HCT116 (cell line): ENCODE results near the gene DIP2C. TPM values are rescaled to one million over a fixed set of nuclear protein-coding genes. Genes with fewer than 3 reads are reported as not detected.

ENCODE experiments used
- ATAC-seq: fragments of 200-7000 bp; cut with Tn5 transposase; 2 replicates; pipeline ENCODE4 v1.9.1; 2020; ENCODE audit warnings: mild to moderate bottlenecking, moderate library complexity
- BruUV-seq: library from RNA; stranded (reverse); fragments of 400-500 nt; replicated peaks from 2 replicates; lab custom pipeline; 2021; lab: Mats Ljungman, UMichigan
- CTCF ChIA-PET: fragments of 300-600 bp; sonication (Branson Sonifier 250); formaldehyde crosslinking; loops from one replicate; lab custom pipeline; 2021; ENCODE audit warnings: antibody characterized with exemption; lab: Charles Lee
- POLR2A ChIA-PET: fragments of 300-600, 350-600 bp; sonication (Branson Sonifier 250); formaldehyde crosslinking; loops from one replicate; lab custom pipeline; 2021; ENCODE audit warnings: antibody characterized with exemption; lab: Charles Lee
- RAD21 ChIA-PET, 2 experiments: fragments of 300-600 bp; sonication (Branson Sonifier 250); formaldehyde crosslinking; loops; one replicate each; lab custom pipeline; 2023; ENCODE audit warnings: low total read pairs in 2 of 2; ENCODE audit not compliant: uncharacterized antibody in 2 of 2, unreplicated experiment in 2 of 2, low non-redundant PET in 1 of 2; lab: Charles Lee
- DNase-seq: peaks from one replicate; pipeline ENCODE4 v3.0.0-alpha.2; 2010; ENCODE audit warnings: low read depth, low spot score
- H2AFZ ChIP-seq: fragments of 200-600 bp; shearing (Covaris generic), sonication (generic); 2 replicates; pipeline ENCODE4 v1.6.1; 2017; ENCODE audit warnings: low read depth, mixed run types, mixed read lengths, antibody characterized with exemption, low read length; ENCODE audit not compliant: poor library complexity, severe bottlenecking
- H3K27ac ChIP-seq: 2 replicates; pipeline ENCODE4 v1.5.1; 2012; ENCODE audit warnings: low read depth, low read length
- H3K27me3 ChIP-seq: fragments of 200-600 bp; sonication (generic); 2 replicates; pipeline ENCODE4 v1.6.1; 2016; ENCODE audit warnings: mixed run types, low read length, mixed read lengths; ENCODE audit not compliant: insufficient read depth
- H3K36me3 ChIP-seq, 2 experiments: fragments of 200-500 bp in 1 of 2; fragments of 200-600 bp in 1 of 2; sonication (Bioruptor generic) in 1 of 2; sonication (generic) in 1 of 2; 2 replicates each; pipeline versions ENCODE4 v1.5.1 to v1.6.1; 2014 to 2016; ENCODE audit warnings: low read length in 2 of 2, inconsistent platforms in 1 of 2, mixed read lengths in 1 of 2, mixed run types in 1 of 2; ENCODE audit not compliant: insufficient read depth in 2 of 2, control insufficient read depth in 1 of 2
- H3K4me1 ChIP-seq, 2 experiments: fragments of 200-600 bp in 1 of 2; sonication (generic) in 1 of 2; 2 replicates each; pipeline versions ENCODE4 v1.5.1 to v1.6.1; 2012 to 2017; ENCODE audit warnings: low read length in 2 of 2, inconsistent platforms in 1 of 2, mild to moderate bottlenecking in 1 of 2, mixed read lengths in 1 of 2, mixed run types in 1 of 2, moderate library complexity in 1 of 2; ENCODE audit not compliant: insufficient read depth in 2 of 2, control insufficient read depth in 1 of 2
- H3K4me2 ChIP-seq: fragments of 200-600 bp; sonication (generic); 2 replicates; pipeline ENCODE4 v1.6.1; 2017; ENCODE audit warnings: mixed run types, low read length, mixed read lengths
- H3K4me3 ChIP-seq, 2 experiments: fragments of 200-600 bp in 1 of 2; sonication (generic) in 1 of 2; replicated peaks in 1 of 2; 2 replicates each; pipeline ENCODE4 v1.5.1; 2011 to 2016; ENCODE audit warnings: low read length in 2 of 2, control low read depth in 1 of 2, low read depth in 1 of 2, mild to moderate bottlenecking in 1 of 2, mixed read lengths in 1 of 2, mixed run types in 1 of 2
- H3K79me2 ChIP-seq: fragments of 200-600 bp; sonication (generic); 2 replicates; pipeline ENCODE4 v1.6.1; 2017; ENCODE audit warnings: mild to moderate bottlenecking, mixed run types, low read length, moderate library complexity, mixed read lengths; ENCODE audit not compliant: insufficient read depth
- H3K9ac ChIP-seq: fragments of 200-600 bp; sonication (generic); 2 replicates; pipeline ENCODE4 v1.6.1; 2016; ENCODE audit warnings: low read length, mixed read lengths
- H3K9me2 ChIP-seq: fragments of 200-600 bp; sonication (generic), shearing (Covaris generic); 2 replicates; pipeline ENCODE4 v1.6.1; 2017; ENCODE audit warnings: mixed run types, mild to moderate bottlenecking, moderate library complexity; ENCODE audit not compliant: insufficient read depth
- H3K9me3 ChIP-seq, 2 experiments: fragments of 200-500 bp in 1 of 2; fragments of 200-600 bp in 1 of 2; sonication (Bioruptor generic) in 1 of 2; sonication (generic) in 1 of 2; 2 replicates each; pipeline ENCODE4 v1.6.1; 2014 to 2017; ENCODE audit warnings: low read length in 2 of 2, mixed read lengths in 2 of 2, inconsistent platforms in 1 of 2, low read depth in 1 of 2, mild to moderate bottlenecking in 1 of 2, mixed run types in 1 of 2, moderate library complexity in 1 of 2; ENCODE audit not compliant: control insufficient read depth in 1 of 2, insufficient read depth in 1 of 2
- H4K20me1 ChIP-seq: fragments of 200-600 bp; sonication (generic), shearing (Covaris generic); 2 replicates; pipeline ENCODE4 v1.6.1; 2017; ENCODE audit warnings: mixed run types, mild to moderate bottlenecking, moderate library complexity; ENCODE audit not compliant: insufficient read depth
- CBX3 ChIP-seq: IDR thresholded peaks from 2 replicates; pipeline ENCODE4 v1.6.1; 2012; ENCODE audit warnings: low read depth
- CTCF ChIP-seq, 3 experiments: fragments of 200-600 bp in 1 of 3; sonication (generic) in 1 of 3; IDR thresholded peaks in 2 of 3; conservative IDR thresholded peaks in 1 of 3; 2 replicates each; pipeline ENCODE4 v1.5.1; 2012 to 2017; ENCODE audit warnings: low read depth in 2 of 3, low read length in 2 of 3, antibody characterized with exemption in 1 of 3, borderline replicate concordance in 1 of 3, control low read depth in 1 of 3, mild to moderate bottlenecking in 1 of 3, mixed read lengths in 1 of 3, mixed run types in 1 of 3, moderate library complexity in 1 of 3; ENCODE audit not compliant: insufficient read depth in 1 of 3
- EZH2 ChIP-seq: fragments of 200-600 bp; sonication (generic); IDR thresholded peaks from 2 replicates; pipeline ENCODE4 v1.6.1; 2017; ENCODE audit warnings: antibody characterized with exemption, mixed run types
- EZH2phosphoT487 ChIP-seq: fragments of 200-600 bp; IDR thresholded peaks from 2 replicates; pipeline ENCODE4 v1.6.1; 2018; ENCODE audit warnings: antibody characterized with exemption, borderline replicate concordance
- FOSL1 ChIP-seq: IDR thresholded peaks from 2 replicates; pipeline ENCODE4 v1.6.1; 2012; ENCODE audit warnings: low read depth
- JUND ChIP-seq: IDR thresholded peaks from 2 replicates; pipeline ENCODE4 v1.6.1; 2012
- POLR2AphosphoS5 ChIP-seq: IDR thresholded peaks from 2 replicates; pipeline ENCODE4 v1.6.1; 2011; ENCODE audit warnings: mild to moderate bottlenecking, low read depth, low read length, moderate library complexity
- SIN3A ChIP-seq: IDR thresholded peaks from 2 replicates; pipeline ENCODE4 v1.6.1; 2012; ENCODE audit warnings: low read depth
- TCF7L2 ChIP-seq: IDR thresholded peaks from 2 replicates; pipeline ENCODE4 v1.7.0; 2011; ENCODE audit warnings: borderline replicate concordance, inconsistent platforms; ENCODE audit not compliant: insufficient read depth, insufficient read length; ENCODE audit errors: extremely low read depth
- ZBTB33 ChIP-seq: IDR thresholded peaks from 2 replicates; pipeline ENCODE4 v1.6.1; 2011; ENCODE audit warnings: mild to moderate bottlenecking, low read length, moderate library complexity; ENCODE audit not compliant: insufficient replicate concordance; ENCODE audit errors: extremely low read depth
- ZFX ChIP-seq: fragments of 450-650 bp; IDR thresholded peaks from 2 replicates; pipeline ENCODE4 v1.6.1; 2017
- ZNF274 ChIP-seq: fragments of 200-500 bp; sonication (Bioruptor generic); IDR thresholded peaks from 2 replicates; pipeline ENCODE4 v1.6.1; 2014; ENCODE audit warnings: mild to moderate bottlenecking, low read depth, low read length, inconsistent platforms
- intact Hi-C: fragments of 100-400 bp; cut with micrococcal nuclease; formaldehyde crosslinking; loops from 2 replicates; pipeline ENCODE4 v1.10.0; 2022
- total RNA-seq: library from RNA; stranded (reverse); gene quantifications from one replicate; pipeline ENCODE4 v1.2.1, GENCODE V29; 2021; ENCODE audit not compliant: unreplicated experiment

The DIP2C gene
- total RNA-seq, 1 experiment from 2014 or later = 15.4 TPM

- Histone ChIP-seq H3K9me3 (no peaks in the 10 kb centered on the region), H3K4me2 (no peak overlapping the region), H2AFZ (no peak overlapping the region), H3K4me1 (no peaks in the 10 kb centered on the region), H3K9me2 (no peaks in the 10 kb centered on the region), H3K27ac (no peak overlapping the region), H3K36me3 (no peaks in the 10 kb centered on the region; a peak in 1 of 4 replicates)
- no peak for DNase-seq
- intact Hi-C loops = no loop called here
- TF ChIP-seq ZNF274 = no peak
- no peak for TF ChIP-seq CBX3
- TF ChIP-seq EZH2phosphoT487 = no peak
- no peak for TF ChIP-seq CTCF (IDR thresholded peaks at IDR 0.05 in 2 of 3, conservative IDR thresholded peaks at IDR 0.05 in 1 of 3; ENCODE audit: borderline replicate concordance in 1 of 3, insufficient read depth in 1 of 3, low read depth in 2 of 3, low read length in 2 of 3)
- no peak for TF ChIP-seq ZBTB33
- TF ChIP-seq SIN3A = no peak
- no peak for TF ChIP-seq ZFX
- TF ChIP-seq POLR2AphosphoS5 = no peak
- no peak for TF ChIP-seq TCF7L2
- TF ChIP-seq EZH2 = no peak
- TF ChIP-seq JUND = no peak
- TF ChIP-seq FOSL1 = no peak
- TF ChIP-seq, all 23 proteins: peak for 0
- RAD21 ChIA-PET = no interaction called here
- POLR2A ChIA-PET = no interaction called here
- H3K27me3 ChIP-seq = no peaks in the 10 kb centered on the region
- CTCF ChIA-PET = no interaction called here
- no peak for ATAC-seq
- H4K20me1 ChIP-seq = no peaks in the 10 kb centered on the region
- no peaks in the 10 kb centered on the region for H3K79me2 ChIP-seq
- no TSS peak for BruUV-seq
- no peak overlapping the region for H3K4me3 ChIP-seq
- H3K9ac ChIP-seq = no peak overlapping the region
Measured at GRCh38 chr10:306675-307185, 382.7 kb downstream of the DIP2C start.
